GM10248 (cell line): ENCODE measurements around the gene C6orf136.

Experiments used
- CTCF ChIA-PET: fragments of 300-600 bp; sonication (Branson Sonifier 250); formaldehyde crosslinking; extraction: SDS; loops from one replicate; lab custom pipeline; 2021; ENCODE audit warnings: antibody characterized with exemption; lab: Yijun Ruan, JAX
- POLR2A ChIA-PET: fragments of 350-650 bp; sonication (Branson Sonifier 250); formaldehyde crosslinking; extraction: SDS; loops from one replicate; lab custom pipeline; 2020; ENCODE audit warnings: antibody characterized with exemption; lab: Yijun Ruan, JAX
- DNase-seq: peaks from one replicate; pipeline ENCODE4 v3.0.0; 2012; ENCODE audit errors: extremely low spot score
- CTCF ChIP-seq: IDR thresholded peaks from 2 replicates; pipeline ENCODE4 v1.5.1; 2012; ENCODE audit warnings: mild to moderate bottlenecking, low read depth; ENCODE audit errors: extremely low read depth, missing control alignments, control extremely low read depth

Gene C6orf136

GRCh38 chr6:30612213-30612612, 34.7 kb upstream of the C6orf136 start:
- ChIA-PET POLR2A (interaction anchor here (1.2 to 4.8 kb wide), 8 partner anchors 13 to 119 kb away, joined by 3 to 72 read pairs (median 8); partner anchors contain the start of genes ABCF1, GNL1, MDC1 and PRR3), CTCF (interaction anchor here (0.9 to 4.5 kb wide), 10 partner anchors 8 to 125 kb away, joined by 3 to 56 read pairs (median 6); partner anchors contain the start of gene ATAT1)
- no peak for TF ChIP-seq CTCF
- no peak for DNase-seq

GRCh38 chr6:30612687-30613248, 34.2 kb upstream of the C6orf136 start:
- DNase-seq, result no peak
- no peak for TF ChIP-seq CTCF
- ChIA-PET POLR2A (interaction anchor here (0.6 to 4.8 kb wide), 14 partner anchors 8 to 144 kb away, joined by 3 to 72 read pairs (median 5); partner anchors contain the start of genes ABCF1, DHX16, GNL1 and MDC1), CTCF (interaction anchor here (0.8 to 4.5 kb wide), 13 partner anchors 9 to 131 kb away, joined by 3 to 56 read pairs (median 6); partner anchors contain the start of gene ATAT1)

GRCh38 chr6:30613251-30614043, 33.5 kb upstream of the C6orf136 start:
- POLR2A ChIA-PET, result interaction anchor here (0.6 to 4.8 kb wide), 17 partner anchors 8 to 190 kb away, joined by 3 to 72 read pairs (median 4); partner anchors contain the start of genes ABCF1, DHX16, GNL1 and MDC1
- DNase-seq, result no peak
- no peak for TF ChIP-seq CTCF
- CTCF ChIA-PET, result interaction anchor here (0.7 to 4.5 kb wide), 13 partner anchors 9 to 131 kb away, joined by 3 to 56 read pairs (median 6); partner anchors contain the start of gene ATAT1

GRCh38 chr6:30614044-30614842, 32.7 kb upstream of the C6orf136 start:
- CTCF ChIA-PET, result interaction anchor here (0.8 to 4.5 kb wide), 11 partner anchors 15 to 132 kb away, joined by 3 to 56 read pairs (median 6); no protein-coding TSS in a partner anchor
- POLR2A ChIA-PET, result interaction anchor here (0.6 to 4.8 kb wide), 45 partner anchors 9 to 1991 kb away, joined by 3 to 72 read pairs (median 6); partner anchors contain the start of genes ABCF1, C6orf136, DHX16 and GNL1
- no peak for DNase-seq
- no peak for TF ChIP-seq CTCF

GRCh38 chr6:30614843-30615218, 32.1 kb upstream of the C6orf136 start:
- CTCF ChIA-PET, result interaction anchor here (0.9 to 4.5 kb wide), 4 partner anchors 16 to 108 kb away, joined by 3 to 56 read pairs (median 4); no protein-coding TSS in a partner anchor
- peak; percentile 79 for DNase-seq
- POLR2A ChIA-PET, result interaction anchor here (0.5 to 4.8 kb wide), 39 partner anchors 10 to 1990 kb away, joined by 3 to 72 read pairs (median 7); partner anchors contain the start of genes ABCF1, C6orf136, MDC1 and PRR3
- TF ChIP-seq CTCF, result no peak
